Heart right ventricle (tissue), 16 donors: ENCODE data around the gene CDH10. TPM values are rescaled to one million over a fixed set of nuclear protein-coding genes. Genes with fewer than 3 reads are reported as not detected.

Source experiments
- ATAC-seq, 8 donors: fragments of 200-7000 bp; cut with Tn5 transposase; one replicate each; pipeline ENCODE4 v1.9.1; 2020; ENCODE audit warnings: mild to moderate bottlenecking in 8 of 8, moderate library complexity in 8 of 8, moderate number of reproducible peaks in 1 of 8
- DNase-seq, 2 donors: peaks; one replicate each; pipeline ENCODE4 v3.0.0-alpha.2; 2020
- H3K27ac ChIP-seq, 10 donors: fragments of 200-600 bp; sonication (generic) in 2 of 10; one replicate each; pipeline versions ENCODE4 v1.5.0 to v1.8.0; 2020 to 2022; ENCODE audit warnings: mild to moderate bottlenecking in 3 of 10
- H3K27me3 ChIP-seq, 7 donors: fragments of 200-600 bp; one replicate each; pipeline ENCODE4 v1.8.0; 2021 to 2022; ENCODE audit warnings: mild to moderate bottlenecking in 2 of 7
- H3K36me3 ChIP-seq, 9 donors: fragments of 200-600 bp; sonication (generic) in 1 of 9; one replicate each; pipeline versions ENCODE4 v1.5.0 to v1.8.0; 2020 to 2022; ENCODE audit warnings: mild to moderate bottlenecking in 2 of 9
- H3K4me1 ChIP-seq, 9 donors: fragments of 200-600 bp; sonication (generic) in 1 of 9; one replicate each; pipeline versions ENCODE4 v1.5.0 to v1.8.0; 2020 to 2022; ENCODE audit warnings: mild to moderate bottlenecking in 4 of 9
- H3K4me3 ChIP-seq, 10 donors: fragments of 200-600 bp; sonication (generic) in 2 of 10; one replicate each; pipeline versions ENCODE4 v1.5.0 to v1.8.0; 2020 to 2022; ENCODE audit warnings: mild to moderate bottlenecking in 7 of 10, moderate library complexity in 2 of 10
- H3K9me3 ChIP-seq, 11 donors: fragments of 200-600 bp in 10 of 11; sonication (generic) in 2 of 11; one replicate each; pipeline versions ENCODE4 v1.5.0 to v1.8.0; 2013 to 2022; ENCODE audit warnings: mild to moderate bottlenecking in 2 of 11, control low read depth in 1 of 11, moderate library complexity in 1 of 11
- WGBS, 2 donors: extraction: QIAGEN DNeasy Blood & Tissue Kit; methylation state at CpG; one replicate each; pipeline ENCODE4 v1.1.7; 2013; ENCODE audit warnings: inconsistent platforms in 1 of 2; 5-methylcytosine and 5-hydroxymethylcytosine counted together
- intact Hi-C, 10 donors: fragments of 100-400 bp; cut with DNase I; formaldehyde crosslinking; loops; one replicate each; pipeline versions ENCODE4 v1.11.1 to v1.14.2; 2022
- polyA plus RNA-seq, 2 donors: library from polyadenylated mRNA; stranded (reverse); fragments of 200-250 nt; gene quantifications; one replicate each; pipeline ENCODE4 v1.2.3, GENCODE V29; 2013
- total RNA-seq, 10 donors: library from RNA; stranded (reverse); fragmentation: NEBNext Ultra II Directional in 3 of 10; extraction: Animal tissue kit (Norgen Biotek cat#: 25700) in 3 of 10; gene quantifications; one replicate each; pipeline versions ENCODE4 v1.2.1 to v1.2.4, GENCODE V29; 2021 to 2023
- TF ChIP-seq, protein P1 (sequence below), 9 donors: fragments of 200-600 bp; sonication (generic) in 2 of 9; IDR thresholded peaks; one replicate each; pipeline versions ENCODE4 v1.5.0 to v1.8.0; 2021 to 2022; ENCODE audit warnings: antibody characterized with exemption in 9 of 9, mild to moderate bottlenecking in 5 of 9, moderate library complexity in 1 of 9
- donor health status: Arrhythmogenic right ventricular cardiomyopathy.
- donor health status: ischemic (EF 13 %, LVEDD 7.1; RV severe dilation, severe dysfunction).
- donor health status: healthy with polysubstance abuse.
- donor health status: DM: no; HTN: yes; CAD: no.
- donor health status: DM: no; HTN: no; CAD: no.
- donor health status: ischemic (EF 25% LVEDD 6.9; RV normal size, moderate dysfunction).
- donor health status: ischemic (EF 25% LVEDD 5.7; RV mildly dilated, moderate dysfunction).
- donor health status: healthy.
- donor health status: DM: yes; HTN: yes; CAD: no.
- donor health status: Ischemic cardiomyopathy.
- donor health status: ischemic (EF 35%, LVEDD 5.7; RV mildly dilated, moderate dysfunction).
- donor health status: nonischemic (EF 11% LVEDD 7.7; RV severe dilation, severe dysfunction).
- donor health status: DM: yes; HTN: yes; CAD: no.
- donor health status: PGD.
- donor health status: ischemic (EF 29% LVEDD 5.4; RV normal size, mild dysfunction).
- donor health status: nonischemic (EF 23%, LVEDD 6.1; RV moderate dilation, normal function).

The CDH10 gene
- total and polyA plus RNA-seq, 12 donors, result 0.08 TPM; not detected in 11

DNA sequence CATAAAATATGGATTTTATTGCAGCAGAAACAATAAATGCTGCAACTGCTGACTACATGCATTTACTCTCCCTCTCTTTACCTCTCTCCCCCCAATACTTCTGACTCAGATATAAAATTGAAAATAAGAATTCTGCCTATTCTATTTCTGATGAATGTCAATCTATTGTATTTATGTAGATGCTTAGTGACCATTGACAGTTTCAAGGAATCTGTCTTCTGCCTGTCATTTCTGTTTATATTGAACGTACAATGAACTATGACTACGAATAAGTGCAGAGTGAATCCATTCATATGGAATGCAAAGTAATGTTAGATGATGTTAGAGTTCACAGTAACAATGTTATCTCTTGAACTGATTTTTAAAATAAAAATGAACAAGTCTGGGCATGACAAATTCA is 898 bp downstream of the CDH10 start:
- H3K4me1 ChIP-seq, result peaks cover 0 to 3% (median 0%) of the 10 kb centered on the region in 9 donors
- 53 to 56% methylated on average over 2 of the region's 2 CpGs for WGBS, 2 donors
- ATAC-seq, result no peak
- H3K9me3 ChIP-seq, result no peaks in the 10 kb centered on the region
- H3K27ac ChIP-seq, result no peak overlapping the region
- H3K36me3 ChIP-seq, result no peaks in the 10 kb centered on the region
- H3K4me3 ChIP-seq, result no peak overlapping the region
- H3K27me3 ChIP-seq, result peaks cover 0 to 38% (median 11%) of the 10 kb centered on the region in 7 donors
- DNase-seq, result no peak
- TF ChIP-seq, protein P1, sequence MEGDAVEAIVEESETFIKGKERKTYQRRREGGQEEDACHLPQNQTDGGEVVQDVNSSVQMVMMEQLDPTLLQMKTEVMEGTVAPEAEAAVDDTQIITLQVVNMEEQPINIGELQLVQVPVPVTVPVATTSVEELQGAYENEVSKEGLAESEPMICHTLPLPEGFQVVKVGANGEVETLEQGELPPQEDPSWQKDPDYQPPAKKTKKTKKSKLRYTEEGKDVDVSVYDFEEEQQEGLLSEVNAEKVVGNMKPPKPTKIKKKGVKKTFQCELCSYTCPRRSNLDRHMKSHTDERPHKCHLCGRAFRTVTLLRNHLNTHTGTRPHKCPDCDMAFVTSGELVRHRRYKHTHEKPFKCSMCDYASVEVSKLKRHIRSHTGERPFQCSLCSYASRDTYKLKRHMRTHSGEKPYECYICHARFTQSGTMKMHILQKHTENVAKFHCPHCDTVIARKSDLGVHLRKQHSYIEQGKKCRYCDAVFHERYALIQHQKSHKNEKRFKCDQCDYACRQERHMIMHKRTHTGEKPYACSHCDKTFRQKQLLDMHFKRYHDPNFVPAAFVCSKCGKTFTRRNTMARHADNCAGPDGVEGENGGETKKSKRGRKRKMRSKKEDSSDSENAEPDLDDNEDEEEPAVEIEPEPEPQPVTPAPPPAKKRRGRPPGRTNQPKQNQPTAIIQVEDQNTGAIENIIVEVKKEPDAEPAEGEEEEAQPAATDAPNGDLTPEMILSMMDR (IDR thresholded peaks at IDR 0.05), result no peak
- intact Hi-C loops, result loop anchor here in 2 of 10 donors (5.0 to 10.0 kb wide), 2 partner anchors 199 to 412 kb away; no protein-coding TSS in a partner anchor

DNA sequence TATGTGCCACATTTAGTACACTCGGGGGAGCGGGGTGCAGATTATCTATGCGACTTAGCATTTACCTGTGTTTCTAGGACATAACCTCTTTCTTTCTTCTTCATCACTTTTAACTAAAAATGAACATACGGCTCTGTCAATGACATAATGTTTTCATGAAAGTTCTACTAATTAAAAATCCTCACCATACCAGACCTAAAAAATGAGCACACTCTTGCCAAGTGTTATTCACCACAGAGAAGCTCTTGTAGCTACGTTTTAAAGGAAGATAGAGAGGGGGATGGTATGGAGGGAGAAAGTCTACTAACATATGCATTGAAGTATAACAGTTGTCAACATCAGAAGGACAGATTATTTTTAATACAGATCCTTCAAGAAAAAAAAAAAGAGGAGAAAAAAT is 1.6 kb downstream of the CDH10 start:
- Histone ChIP-seq H3K27ac (no peak overlapping the region), H3K27me3 (peaks cover 0 to 38% (median 11%) of the 10 kb centered on the region in 7 donors), H3K4me3 (no peak overlapping the region), H3K9me3 (no peaks in the 10 kb centered on the region), H3K36me3 (no peaks in the 10 kb centered on the region), H3K4me1 (peaks cover 0 to 3% (median 0%) of the 10 kb centered on the region in 9 donors)
- TF ChIP-seq, protein P1 (IDR thresholded peaks at IDR 0.05), result no peak
- intact Hi-C loops, result loop anchor here in 2 of 10 donors (5.0 to 10.0 kb wide), 2 partner anchors 198 to 411 kb away; no protein-coding TSS in a partner anchor
- DNase-seq (no peak), ATAC-seq (no peak)
- WGBS, 2 donors, result 42 to 46% methylated on average over 5 of the region's 5 CpGs

DNA sequence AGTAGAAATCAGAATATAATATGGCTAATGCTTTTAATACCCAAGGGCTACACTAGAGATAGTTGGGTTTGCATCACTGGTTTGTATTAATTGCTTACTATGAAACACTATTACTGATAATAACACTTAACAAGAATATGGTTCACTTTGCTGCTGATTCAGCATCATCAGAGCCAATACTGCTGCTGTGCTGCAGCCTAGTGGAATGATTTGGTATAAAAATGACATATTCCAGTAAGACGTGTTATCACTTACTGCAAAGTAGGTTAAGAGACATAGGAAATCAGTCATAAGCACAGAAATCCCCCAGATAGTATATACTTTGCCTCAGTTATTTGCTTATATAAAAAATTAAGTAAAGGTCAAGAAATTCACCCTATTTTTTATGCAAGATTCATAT is 2.8 kb downstream of the CDH10 start:
- DNase-seq (no peak), ATAC-seq (no peak)
- intact Hi-C loops, result loop anchor here in 2 of 10 donors (5.0 to 10.0 kb wide), 2 partner anchors 197 to 410 kb away; no protein-coding TSS in a partner anchor
- H3K4me3 ChIP-seq, result no peak overlapping the region
- TF ChIP-seq, protein P1 (IDR thresholded peaks at IDR 0.05), result peak in 7 of 9 donors; percentile 15 to 54 (median 43)
- no peaks in the 10 kb centered on the region for H3K9me3 ChIP-seq
- WGBS, 2 donors, result 0 to 1% methylated on average over 1 of the region's 1 CpG
- H3K27me3 ChIP-seq, result peaks cover 0 to 37% (median 11%) of the 10 kb centered on the region in 7 donors
- H3K36me3 ChIP-seq, result no peaks in the 10 kb centered on the region
- H3K27ac ChIP-seq, result no peak overlapping the region
- peaks cover 0 to 3% (median 0%) of the 10 kb centered on the region in 9 donors for H3K4me1 ChIP-seq

DNA sequence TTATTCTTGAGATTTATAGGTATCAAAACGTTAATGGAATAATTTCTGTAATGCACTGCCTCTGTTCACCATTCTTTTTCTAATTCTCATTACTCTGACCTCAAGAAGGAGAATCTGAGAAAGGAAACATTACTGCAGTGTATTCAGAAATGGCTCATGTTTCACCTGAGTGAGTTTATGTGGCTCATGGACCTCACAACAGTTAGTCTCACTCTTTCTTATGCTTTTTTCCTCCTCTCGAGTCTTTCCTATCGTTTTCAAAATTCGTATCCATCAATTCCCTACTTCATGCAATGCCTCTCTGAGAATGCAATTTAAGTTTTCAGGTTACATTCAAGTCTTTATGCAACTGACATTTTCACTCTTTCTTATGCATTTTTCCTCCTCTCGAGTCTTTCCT is 9.6 kb downstream of the CDH10 start:
- 68 to 75% methylated on average over 5 of the region's 5 CpGs for WGBS, 2 donors
- no peak overlapping the region for H3K27ac ChIP-seq
- H3K9me3 ChIP-seq, result no peaks in the 10 kb centered on the region
- H3K36me3 ChIP-seq, result no peaks in the 10 kb centered on the region
- H3K27me3 ChIP-seq, result peaks cover 0 to 5% (median 0%) of the 10 kb centered on the region in 7 donors
- no peak overlapping the region for H3K4me3 ChIP-seq
- intact Hi-C loops, result loop anchor here in 2 of 10 donors (10.0 kb wide), 1 partner anchor 190 kb away; no protein-coding TSS in a partner anchor
- ATAC-seq, result no peak
- no peaks in the 10 kb centered on the region for H3K4me1 ChIP-seq
- TF ChIP-seq, protein P1 (IDR thresholded peaks at IDR 0.05), result no peak
- no peak for DNase-seq
